Esophagus muscularis mucosa (tissue), 4 donors: Measurements from ENCODE around the gene DAAM1. TPM values are rescaled to one million over a fixed set of nuclear protein-coding genes. Genes with fewer than 3 reads are reported as not detected.

Experiments used
- DNase-seq: peaks from one replicate; pipeline ENCODE4 v3.0.0-alpha.2; 2017; ENCODE audit errors: extremely low spot score
- H3K27ac ChIP-seq, 4 donors: fragments of 200-600 bp; sonication (generic); replicated peaks in 1 of 4; 1 replicate in 3 of 4; 2 replicates in 1 of 4; pipeline ENCODE4 v1.5.1; 2016 to 2019; ENCODE audit warnings: mild to moderate bottlenecking in 1 of 4
- H3K27me3 ChIP-seq, 4 donors: fragments of 200-600 bp; sonication (generic); one replicate each; pipeline versions ENCODE4 v1.5.1 to v1.6.0; 2016 to 2019
- H3K36me3 ChIP-seq, 4 donors: fragments of 200-600 bp; sonication (generic); one replicate each; pipeline ENCODE4 v1.5.1; 2016 to 2019
- H3K4me1 ChIP-seq, 4 donors: fragments of 200-600 bp; sonication (generic); one replicate each; pipeline ENCODE4 v1.5.1; 2016 to 2019
- H3K4me3 ChIP-seq, 4 donors: fragments of 200-600 bp; sonication (generic); 1 replicate in 2 of 4; 2 replicates in 2 of 4; pipeline ENCODE4 v1.5.1; 2016 to 2019; ENCODE audit warnings: mild to moderate bottlenecking in 4 of 4, moderate library complexity in 1 of 4
- H3K9me3 ChIP-seq, 4 donors: fragments of 200-600 bp; sonication (generic); 1 replicate in 3 of 4; 2 replicates in 1 of 4; pipeline ENCODE4 v1.5.1; 2016 to 2019
- EP300 ChIP-seq: sonication (generic); formaldehyde crosslinking; IDR thresholded peaks from one replicate; pipeline ENCODE4 v1.6.1; 2017; ENCODE audit warnings: antibody characterized with exemption
- POLR2A ChIP-seq: fragments of 450-650 bp; IDR thresholded peaks from one replicate; pipeline ENCODE4 v1.6.1; 2017; ENCODE audit warnings: antibody characterized with exemption, moderate library complexity, mild to moderate bottlenecking, low read depth
- POLR2AphosphoS5 ChIP-seq, 2 donors: sonication (generic); formaldehyde crosslinking; IDR thresholded peaks; one replicate each; pipeline ENCODE4 v1.6.1; 2017; ENCODE audit warnings: antibody characterized with exemption in 2 of 2
- WGBS: methylation state at CpG from one replicate; pipeline ENCODE4 v1.1.5; 2018; 5-methylcytosine and 5-hydroxymethylcytosine counted together
- intact Hi-C: fragments of 100-400 bp; cut with DNase I; formaldehyde crosslinking; loops from one replicate; pipeline ENCODE4 v1.15.1; 2023
- total RNA-seq, 4 donors: library from RNA; depleted of rRNA; stranded (reverse); fragments of >200 nt; gene quantifications; one replicate each; pipeline versions ENCODE4 v1.1.0 to v1.2.1, GENCODE V29; 2016
- TF ChIP-seq, protein P1 (sequence below), 3 experiments: fragments of 200-600 bp in 2 of 3; fragments of 450-650 bp in 1 of 3; sonication (generic) in 2 of 3; IDR thresholded peaks; one replicate each; pipeline ENCODE4 v1.5.1; 2017 to 2019; ENCODE audit warnings: antibody characterized with exemption in 3 of 3, mild to moderate bottlenecking in 2 of 3, moderate library complexity in 1 of 3

DAAM1 gene
- total RNA-seq, 4 donors from 2014 or later, result 64.3 to 110 (median 72.5) TPM

DNA sequence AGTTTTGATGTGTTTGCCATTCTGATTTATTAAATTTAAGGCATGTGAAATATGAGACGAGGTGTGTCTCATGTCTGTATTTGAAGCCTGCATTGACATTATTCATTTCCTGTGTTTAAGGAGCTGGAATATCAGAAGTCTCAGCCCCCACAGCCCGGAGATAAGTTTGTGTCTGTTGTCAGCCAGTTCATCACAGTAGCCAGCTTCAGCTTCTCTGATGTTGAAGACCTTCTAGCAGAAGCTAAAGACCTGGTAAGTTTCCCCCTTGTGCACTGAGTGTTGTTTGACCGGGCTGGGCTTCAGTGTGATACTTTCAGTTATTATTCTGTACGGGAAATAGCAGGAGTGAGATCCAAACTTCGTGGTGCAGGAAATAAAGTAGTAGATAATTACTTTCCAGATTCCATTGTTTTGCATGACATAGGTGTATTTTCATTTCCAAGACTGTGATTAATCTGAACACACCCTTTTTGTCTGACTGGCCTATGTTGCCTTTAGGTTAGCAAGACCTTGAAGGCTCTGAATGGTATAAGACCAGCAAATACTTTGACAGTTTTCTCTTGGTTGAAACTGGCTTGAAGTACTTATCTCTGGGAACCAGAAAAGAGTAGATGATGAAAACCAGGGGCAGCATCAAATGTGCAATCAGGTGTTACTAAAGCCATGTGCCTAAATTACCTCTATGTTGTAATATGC is 175.2 kb downstream of the DAAM1 start:
- peaks cover 39 to 78% (median 73%) of the 10 kb centered on the region in 4 donors for H3K4me1 ChIP-seq
- no peak for DNase-seq
- TF ChIP-seq POLR2AphosphoS5 (IDR thresholded peaks at IDR 0.05), result peak in 1 of 2 donors; percentile 6
- no peak for TF ChIP-seq POLR2A

DNA sequence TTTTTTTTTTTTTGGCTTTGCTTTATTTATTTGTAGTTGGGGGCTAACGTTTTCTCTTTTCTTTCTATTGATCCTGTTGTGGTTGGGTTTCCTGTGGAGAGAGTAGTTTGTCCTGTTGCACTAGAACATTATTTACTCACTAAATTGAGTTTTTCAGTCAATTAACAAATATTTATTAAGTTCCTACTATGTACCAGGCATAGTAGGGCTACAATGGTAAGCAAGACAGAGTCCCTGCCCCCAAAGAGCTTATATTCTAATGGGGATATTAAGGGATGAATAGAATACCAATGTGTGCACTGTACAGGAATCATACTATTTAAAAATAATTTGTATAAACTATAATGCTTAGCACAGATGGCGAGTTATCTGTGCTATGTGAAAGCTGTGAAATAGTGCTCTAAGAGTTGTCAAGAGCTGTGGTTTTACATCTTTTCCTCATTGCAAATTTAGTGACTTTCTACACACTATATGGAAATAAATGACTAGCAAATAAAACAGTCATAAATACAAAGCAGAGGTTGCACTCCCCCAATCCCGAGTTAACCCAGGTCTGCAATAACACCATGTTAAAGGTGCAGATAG is 181.8 kb downstream of the DAAM1 start:
- DNase-seq, result no peak
- Histone ChIP-seq H3K9me3 (no peaks in the 10 kb centered on the region), H3K27me3 (no peaks in the 10 kb centered on the region), H3K4me3 (no peak overlapping the region), H3K4me1 (peaks cover 7 to 26% (median 16%) of the 10 kb centered on the region in 4 donors), H3K36me3 (peaks cover 6 to 26% (median 21%) of the 10 kb centered on the region in 4 donors), H3K27ac (peak overlapping the region in 1 of 4 donors; percentile 17)
- intact Hi-C loops, result no loop called here
- TF ChIP-seq POLR2AphosphoS5 (IDR thresholded peaks at IDR 0.05) (no peak), POLR2A (no peak), EP300 (no peak)
- TF ChIP-seq, protein P1, sequence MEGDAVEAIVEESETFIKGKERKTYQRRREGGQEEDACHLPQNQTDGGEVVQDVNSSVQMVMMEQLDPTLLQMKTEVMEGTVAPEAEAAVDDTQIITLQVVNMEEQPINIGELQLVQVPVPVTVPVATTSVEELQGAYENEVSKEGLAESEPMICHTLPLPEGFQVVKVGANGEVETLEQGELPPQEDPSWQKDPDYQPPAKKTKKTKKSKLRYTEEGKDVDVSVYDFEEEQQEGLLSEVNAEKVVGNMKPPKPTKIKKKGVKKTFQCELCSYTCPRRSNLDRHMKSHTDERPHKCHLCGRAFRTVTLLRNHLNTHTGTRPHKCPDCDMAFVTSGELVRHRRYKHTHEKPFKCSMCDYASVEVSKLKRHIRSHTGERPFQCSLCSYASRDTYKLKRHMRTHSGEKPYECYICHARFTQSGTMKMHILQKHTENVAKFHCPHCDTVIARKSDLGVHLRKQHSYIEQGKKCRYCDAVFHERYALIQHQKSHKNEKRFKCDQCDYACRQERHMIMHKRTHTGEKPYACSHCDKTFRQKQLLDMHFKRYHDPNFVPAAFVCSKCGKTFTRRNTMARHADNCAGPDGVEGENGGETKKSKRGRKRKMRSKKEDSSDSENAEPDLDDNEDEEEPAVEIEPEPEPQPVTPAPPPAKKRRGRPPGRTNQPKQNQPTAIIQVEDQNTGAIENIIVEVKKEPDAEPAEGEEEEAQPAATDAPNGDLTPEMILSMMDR (IDR thresholded peaks at IDR 0.05), result no peak
- 79% methylated on average over 3 of the region's 3 CpGs for WGBS

More for the DNA sequence above, 175.2 kb downstream of the DAAM1 start:
- Histone ChIP-seq H3K27ac (peak overlapping the region; percentile 73 to 92 (median 84)), H3K4me3 (peak overlapping the region in 3 of 4 donors; percentile 11 to 18 (median 13)), H3K36me3 (peaks cover 10 to 32% (median 26%) of the 10 kb centered on the region in 4 donors), H3K27me3 (no peaks in the 10 kb centered on the region), H3K9me3 (no peaks in the 10 kb centered on the region)
- WGBS, result 24% methylated on average over 5 of the region's 5 CpGs
- intact Hi-C loops, result no loop called here

DNA sequence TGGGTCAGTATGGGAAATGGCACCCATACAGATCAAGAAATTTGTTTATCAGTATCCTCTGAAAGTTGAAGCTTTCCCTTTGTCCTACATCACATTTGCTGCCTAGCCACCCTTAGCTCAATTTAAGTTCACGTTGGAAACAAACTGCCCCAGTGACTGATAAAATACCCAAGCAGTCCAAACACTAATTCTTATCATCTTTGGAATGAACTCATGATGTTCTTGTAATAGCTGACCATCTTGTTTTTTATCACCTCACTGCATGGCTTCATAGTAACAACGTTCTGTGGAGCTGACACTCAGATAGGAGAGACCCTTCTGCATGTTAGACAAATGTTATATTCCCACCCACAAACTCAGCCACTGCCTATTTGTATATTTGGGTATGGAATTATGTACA is 183.3 kb downstream of the DAAM1 start:
- intact Hi-C loops, result no loop called here
- no peak for TF ChIP-seq POLR2A
- TF ChIP-seq, protein P1 (IDR thresholded peaks at IDR 0.05), result no peak
- no peak for TF ChIP-seq EP300
- no peak for TF ChIP-seq POLR2AphosphoS5 (IDR thresholded peaks at IDR 0.05)
- no peak for DNase-seq
- Histone ChIP-seq H3K9me3 (no peaks in the 10 kb centered on the region), H3K4me1 (peaks cover 3 to 23% (median 9%) of the 10 kb centered on the region in 4 donors), H3K36me3 (peaks cover 6 to 23% (median 20%) of the 10 kb centered on the region in 4 donors), H3K27ac (peak overlapping the region in 1 of 4 donors; percentile 32), H3K27me3 (no peaks in the 10 kb centered on the region), H3K4me3 (no peak overlapping the region)
- WGBS, result 67% methylated on average over 2 of the region's 2 CpGs

DNA sequence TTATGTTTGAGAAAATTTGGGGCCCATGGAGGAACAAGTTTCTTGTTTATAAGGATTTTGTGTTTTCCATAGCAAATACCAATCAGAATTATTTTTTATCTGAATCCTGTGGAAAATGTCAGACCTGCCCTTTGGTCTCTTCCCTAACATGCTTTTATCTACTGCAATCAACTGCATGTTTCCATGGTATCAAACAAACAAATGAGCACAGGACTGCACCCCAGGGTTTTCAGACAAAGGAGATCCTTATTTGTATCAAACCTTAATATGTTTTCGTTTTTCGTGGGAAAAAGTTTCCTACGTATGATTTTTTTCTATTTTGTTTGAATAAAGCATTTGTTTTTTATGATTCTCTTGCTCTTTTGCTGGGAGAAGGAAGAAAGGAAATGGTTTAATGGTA is 185.6 kb downstream of the DAAM1 start:
- TF ChIP-seq POLR2A, result no peak
- no peak for TF ChIP-seq POLR2AphosphoS5 (IDR thresholded peaks at IDR 0.05)
- TF ChIP-seq, protein P1 (IDR thresholded peaks at IDR 0.05), result no peak
- no peak for TF ChIP-seq EP300
- H3K9me3 ChIP-seq, result no peaks in the 10 kb centered on the region
- intact Hi-C loops, result no loop called here
- peak overlapping the region in 3 of 4 donors; percentile 4 to 58 (median 45) for H3K27ac ChIP-seq
- DNase-seq, result no peak
- H3K27me3 ChIP-seq, result no peaks in the 10 kb centered on the region
- H3K4me3 ChIP-seq, result no peak overlapping the region
- 69% methylated on average over 3 of the region's 3 CpGs for WGBS
- H3K36me3 ChIP-seq, result peaks cover 0 to 3% (median 2%) of the 10 kb centered on the region in 4 donors
- H3K4me1 ChIP-seq, result peaks cover 12 to 45% (median 27%) of the 10 kb centered on the region in 4 donors

DNA sequence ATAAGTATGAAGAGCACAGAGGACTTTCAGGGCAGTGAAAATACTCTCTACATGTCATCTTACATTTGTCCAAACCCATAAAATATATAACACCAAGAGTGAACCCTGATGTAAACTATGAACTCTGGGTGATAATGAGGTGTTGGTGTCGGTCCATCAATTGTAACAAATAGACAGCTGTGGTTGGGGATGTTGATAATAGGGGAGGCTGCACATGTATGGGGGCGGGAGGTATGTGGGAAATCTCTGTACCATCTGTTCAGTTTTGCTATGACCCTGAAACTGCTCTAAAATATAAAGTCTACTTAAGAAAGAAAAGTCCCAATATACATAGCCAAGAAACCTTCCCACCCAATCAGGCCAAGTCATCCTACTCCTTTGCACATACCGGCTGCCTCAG is 188.2 kb downstream of the DAAM1 start:
- intact Hi-C loops, result loop anchor here (5.0 kb wide), 1 partner anchor 46 kb away; no protein-coding TSS in a partner anchor
- H3K36me3 ChIP-seq, result no peaks in the 10 kb centered on the region
- no peak overlapping the region for H3K4me3 ChIP-seq
- no peak for TF ChIP-seq EP300
- TF ChIP-seq, protein P1 (IDR thresholded peaks at IDR 0.05), result no peak
- no peak for TF ChIP-seq POLR2AphosphoS5 (IDR thresholded peaks at IDR 0.05)
- TF ChIP-seq POLR2A, result no peak
- H3K27ac ChIP-seq, result peak overlapping the region; percentile 75 to 87 (median 78)
- H3K9me3 ChIP-seq, result no peaks in the 10 kb centered on the region
- WGBS, result 84% methylated on average over 3 of the region's 3 CpGs
- peaks cover 12 to 46% (median 38%) of the 10 kb centered on the region in 4 donors for H3K4me1 ChIP-seq
- no peak for DNase-seq
- no peaks in the 10 kb centered on the region for H3K27me3 ChIP-seq
